HG02642 (cell line): ENCODE measurements around the gene COL4A6.

Experiments
- ATAC-seq: cut with Tn5 transposase; IDR thresholded peaks from one replicate; pipeline ENCODE4 v1.9.1; 2021; ENCODE audit warnings: mild to moderate bottlenecking; ENCODE audit not compliant: unreplicated experiment, poor library complexity

The COL4A6 gene

DNA sequence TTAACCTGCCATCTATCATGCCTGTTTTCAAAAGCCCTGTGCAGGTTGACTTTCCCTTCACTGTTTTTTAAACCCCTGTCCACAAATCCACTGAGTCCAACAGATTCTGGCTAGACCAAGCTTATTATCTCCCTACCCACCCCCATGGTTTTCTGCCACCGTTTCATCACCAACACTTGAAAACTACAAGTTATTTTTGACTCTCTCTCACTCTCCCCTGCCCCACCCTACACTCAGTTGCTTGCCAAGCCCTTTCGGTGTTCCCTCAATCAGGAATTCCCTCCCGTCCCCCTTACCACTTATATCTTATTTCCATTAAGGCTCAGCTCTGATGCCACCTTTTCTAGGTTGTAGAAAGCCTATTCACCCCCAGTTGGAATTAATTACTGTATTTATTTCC is 316.9 kb downstream of the COL4A6 start:
- no peak for ATAC-seq

- no peak for ATAC-seq
Measured at GRCh38 chrX:108117988-108118387, 320.2 kb downstream of the COL4A6 start.

DNA sequence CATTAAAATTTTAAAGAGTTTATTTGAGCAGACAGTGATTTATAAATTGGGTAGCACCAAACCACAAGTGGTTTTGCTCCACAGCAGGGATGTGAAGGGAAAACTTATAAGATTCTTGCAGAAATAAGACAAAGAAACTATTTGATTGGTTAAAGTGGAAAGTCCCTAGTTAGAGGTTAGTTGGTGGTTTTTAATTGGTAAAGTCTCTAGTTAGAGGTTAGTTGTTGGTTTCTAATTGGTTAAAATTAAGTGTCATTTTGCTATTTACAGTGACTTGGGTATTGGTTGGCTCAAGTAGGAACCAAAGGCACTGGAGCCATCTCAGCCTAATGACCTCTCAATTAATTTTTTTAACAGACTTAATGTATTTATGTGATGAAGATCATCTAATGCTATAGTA is 323.7 kb downstream of the COL4A6 start:
- ATAC-seq, result no peak
